T47D (cell line): ENCODE measurements around the gene MYO5A.
"Not testable (repeated sequence)": the region's sequence is repeated elsewhere in the genome, so short reads cannot be mapped to it uniquely, and the experiment has no call there.

ENCODE experiments used
- DNase-seq, 2 experiments: peaks; one replicate each; pipeline versions ENCODE4 v3.0.0 to v3.0.0-alpha.2; 2011 to 2012; ENCODE audit warnings: low read depth in 1 of 2, low spot score in 1 of 2
- JUND ChIP-seq: IDR thresholded peaks from 2 replicates; pipeline ENCODE4 v1.6.1; 2012; ENCODE audit warnings: low read depth
- in situ Hi-C: cut with HindIII; loops from 2 replicates; pipeline ENCODE4 v1.10.0; 2016; ENCODE audit warnings: low sequenced_read_pairs, low pct_unique_long_range_greater_than_20kb

MYO5A gene

DNA sequence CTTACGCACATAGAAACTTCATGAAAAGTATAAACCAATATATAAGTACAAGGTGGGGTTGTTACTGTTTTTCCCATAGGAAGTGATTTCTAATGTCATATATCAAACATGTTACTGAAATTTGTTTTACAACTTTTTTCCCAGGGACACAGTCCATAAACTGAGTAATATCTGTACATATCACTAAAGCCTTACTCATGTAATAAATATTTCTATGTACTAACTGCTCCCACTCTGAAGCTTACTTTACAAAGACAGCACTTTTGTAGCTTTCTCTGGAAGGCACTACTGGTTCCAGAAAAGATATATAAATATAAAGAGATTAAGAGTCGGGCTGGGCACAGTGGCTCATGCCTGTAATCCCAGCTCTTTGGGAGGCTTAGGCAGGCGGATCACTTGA, 91.7 kb downstream of the MYO5A start:
- DNase-seq: no peak
- in situ Hi-C loops: no loop called here
- TF ChIP-seq JUND: no peak

- TF ChIP-seq JUND: no peak
- DNase-seq: no peak
- in situ Hi-C loops: no loop called here
Observed at GRCh38 chr15:52434885-52435284, 93.8 kb downstream of the MYO5A start.

- in situ Hi-C loops: no loop called here
- no peak for DNase-seq
- no peak for TF ChIP-seq JUND
Observed at GRCh38 chr15:52428297-52428696, 100.4 kb downstream of the MYO5A start.

- DNase-seq: no peak
- in situ Hi-C loops: no loop called here
- TF ChIP-seq JUND: no peak
Observed at GRCh38 chr15:52427804-52428203, 100.9 kb downstream of the MYO5A start.

DNA sequence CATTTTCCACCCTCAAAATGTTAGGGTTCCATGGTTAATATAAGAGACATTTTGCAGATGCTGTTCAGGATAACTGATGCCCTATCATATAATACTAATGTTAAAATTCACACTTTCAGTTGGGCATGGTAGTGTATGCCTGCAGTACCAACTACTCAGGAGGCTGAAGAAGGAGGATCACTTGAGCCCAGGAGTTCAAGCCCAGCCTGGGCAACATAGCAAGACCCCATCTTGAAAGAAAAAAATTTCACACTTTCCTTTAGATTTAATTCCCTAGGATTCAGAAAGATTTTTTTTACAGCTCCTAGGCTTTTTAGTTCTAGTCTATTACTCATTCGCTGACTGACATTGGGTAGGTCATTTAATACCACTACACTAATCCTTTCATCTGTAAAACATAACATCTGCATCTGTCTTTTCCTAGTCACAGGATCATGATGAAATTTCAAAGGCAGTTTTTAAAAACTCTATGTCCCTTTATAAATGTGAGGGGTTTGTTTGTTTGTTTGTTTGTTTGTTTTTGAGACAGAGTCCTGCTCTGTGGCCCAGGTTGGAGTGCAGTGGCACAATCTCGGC, 103.7 kb downstream of the MYO5A start:
- no peak for TF ChIP-seq JUND
- in situ Hi-C loops: no loop called here
- no peak for DNase-seq

DNA sequence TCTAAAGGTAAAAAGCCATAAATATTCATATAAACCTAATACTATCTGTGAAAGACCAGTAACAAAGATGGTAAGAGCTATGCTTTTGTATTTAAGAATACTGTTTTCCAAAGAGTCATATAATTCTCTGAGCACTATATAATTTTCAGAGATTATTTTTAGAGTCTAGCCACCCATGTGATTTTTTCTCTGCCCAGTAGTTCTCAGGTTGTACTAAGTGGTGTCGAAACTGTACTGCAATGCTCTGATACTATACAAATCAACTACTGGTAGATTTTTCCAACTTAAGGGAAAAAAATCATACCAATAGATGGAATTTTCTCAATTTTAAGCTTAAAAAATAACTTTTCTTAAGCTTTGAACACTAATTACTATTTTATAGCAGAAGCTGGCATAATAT, 104.8 kb downstream of the MYO5A start:
- TF ChIP-seq JUND: no peak
- in situ Hi-C loops: no loop called here
- no peak for DNase-seq

DNA sequence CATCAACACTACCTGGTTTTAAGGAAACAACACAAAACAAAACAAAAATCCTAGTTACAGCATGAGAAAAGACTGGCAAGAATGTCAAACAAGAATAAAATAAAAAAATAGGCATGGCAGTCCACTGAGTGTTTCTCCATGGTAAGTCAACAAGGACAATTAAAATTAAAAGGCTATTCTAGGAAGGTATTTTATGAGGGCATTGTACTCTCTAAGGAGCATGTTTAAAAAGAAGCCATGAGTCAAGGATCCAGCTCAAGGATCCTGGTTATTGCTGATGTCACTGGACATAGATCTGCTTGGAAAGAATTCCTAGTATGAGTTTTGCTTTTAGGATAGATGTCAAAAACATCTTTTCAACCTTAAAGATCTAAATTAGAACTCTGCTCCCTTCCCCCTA, 106.7 kb downstream of the MYO5A start:
- in situ Hi-C loops: no loop called here
- no peak for DNase-seq
- TF ChIP-seq JUND: no peak

DNA sequence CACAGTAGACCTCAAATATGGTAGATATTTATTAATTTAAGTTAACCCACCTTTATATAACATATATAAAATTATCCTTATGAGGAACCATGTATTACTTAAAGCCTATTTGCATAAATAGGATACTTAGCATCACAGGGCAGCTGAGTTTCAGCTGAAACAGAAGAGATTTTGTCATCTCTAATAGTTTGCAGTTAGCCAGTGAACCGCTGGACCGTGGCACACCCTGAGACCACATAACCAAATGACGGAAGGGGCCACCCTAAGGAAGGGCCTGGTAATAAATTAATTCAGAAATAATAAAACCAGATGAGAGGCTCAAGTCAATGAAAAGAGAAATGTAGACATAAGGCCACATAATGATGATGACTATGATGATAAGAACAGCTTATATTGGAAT, 107.7 kb downstream of the MYO5A start:
- no peak for DNase-seq
- no peak for TF ChIP-seq JUND
- in situ Hi-C loops: no loop called here

DNA sequence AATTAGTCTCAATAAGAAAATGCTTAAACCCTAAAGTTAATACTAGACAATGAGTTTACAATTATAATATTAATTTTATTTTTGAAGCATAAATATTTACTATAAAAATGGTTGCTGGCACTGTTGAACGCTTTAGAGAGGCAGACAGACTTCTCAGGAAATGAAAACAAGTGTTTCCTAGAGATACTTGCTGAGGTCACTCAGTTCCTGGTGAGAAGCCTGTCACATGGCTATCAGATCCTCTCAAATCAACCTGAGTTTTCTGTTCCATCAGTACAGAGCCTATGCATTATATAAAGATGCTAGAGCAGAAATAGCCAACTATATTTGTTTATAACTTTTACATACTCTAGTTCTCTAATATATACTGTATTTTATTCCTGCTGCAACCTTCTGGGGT, 109.2 kb downstream of the MYO5A start:
- in situ Hi-C loops: no loop called here
- TF ChIP-seq JUND: no peak
- no peak for DNase-seq

DNA sequence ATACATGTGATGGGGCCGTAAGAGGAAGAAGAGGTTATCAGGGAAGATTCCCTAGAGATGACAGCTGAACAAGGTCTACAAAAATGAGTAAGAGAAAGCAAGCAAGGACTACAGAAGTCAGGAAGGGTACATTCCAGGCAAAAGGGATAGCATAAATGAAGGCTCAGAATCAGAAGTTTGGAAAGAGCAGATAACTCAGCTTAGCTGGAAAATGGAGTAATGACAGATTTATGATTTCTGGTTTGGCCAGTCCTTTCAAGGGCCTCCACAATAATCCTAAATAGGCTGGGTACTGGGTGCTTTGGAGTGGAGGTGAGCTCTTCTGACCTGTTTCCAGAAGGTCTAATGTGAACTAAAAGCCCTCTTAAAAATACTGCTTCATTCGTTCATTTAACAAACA, 110.7 kb downstream of the MYO5A start:
- in situ Hi-C loops: no loop called here
- TF ChIP-seq JUND: no peak
- DNase-seq: no peak

GRCh38 chr15:52417521-52417920, 111.2 kb downstream of the MYO5A start:
- in situ Hi-C loops: no loop called here
- no peak for TF ChIP-seq JUND
- DNase-seq: no peak

- DNase-seq, in situ Hi-C loops: not testable (repeated sequence)
Observed at GRCh38 chr15:52416566-52416965, 112.1 kb downstream of the MYO5A start.

GRCh38 chr15:52415628-52416027, 113.1 kb downstream of the MYO5A start:
- no peak for TF ChIP-seq JUND
- in situ Hi-C loops: no loop called here
- DNase-seq: no peak

GRCh38 chr15:52414936-52415335, 113.7 kb downstream of the MYO5A start:
- TF ChIP-seq JUND: no peak

More at GRCh38 chr15:52414936-52415335, 113.7 kb downstream of the MYO5A start:
- in situ Hi-C loops: no loop called here
- no peak for DNase-seq
